Esophagus squamous epithelium (tissue), 5 donors: Measurements from ENCODE around the gene COQ2. TPM values are rescaled to one million over a fixed set of nuclear protein-coding genes. Genes with fewer than 3 reads are reported as not detected.
A peak's percentile ranks its signal among the peaks of the same experiment; 100 is the strongest.

Experiments used
- DNase-seq: peaks from one replicate; lab custom pipeline; 2025; lab: John Stamatoyannopoulos, UW
- H3K27ac ChIP-seq, 4 donors: fragments of 200-600 bp; sonication (generic); one replicate each; pipeline ENCODE4 v1.5.1; 2016 to 2019; ENCODE audit warnings: mild to moderate bottlenecking in 1 of 4
- H3K27me3 ChIP-seq, 4 donors: fragments of 200-600 bp; sonication (generic); 1 replicate in 3 of 4; 2 replicates in 1 of 4; pipeline versions ENCODE4 v1.5.1 to v1.6.0; 2017 to 2021; ENCODE audit warnings: antibody characterized with exemption in 1 of 4
- H3K36me3 ChIP-seq, 3 donors: fragments of 200-600 bp; sonication (generic); one replicate each; pipeline ENCODE4 v1.5.1; 2016 to 2019
- H3K4me1 ChIP-seq, 3 donors: fragments of 200-600 bp; sonication (generic); one replicate each; pipeline ENCODE4 v1.5.1; 2017 to 2019
- H3K4me3 ChIP-seq, 4 donors: fragments of 200-600 bp; sonication (generic); 1 replicate in 3 of 4; 2 replicates in 1 of 4; pipeline ENCODE4 v1.5.1; 2016 to 2019; ENCODE audit warnings: mild to moderate bottlenecking in 2 of 4, moderate library complexity in 1 of 4
- H3K9me3 ChIP-seq, 3 donors: fragments of 200-600 bp; sonication (generic); one replicate each; pipeline ENCODE4 v1.5.1; 2016 to 2019
- CTCF ChIP-seq, 6 experiments: fragments of 450-650 bp in 4 of 6; fragments of 200-600 bp in 2 of 6; sonication (generic) in 2 of 6; IDR thresholded peaks; one replicate each; pipeline ENCODE4 v1.5.1; 2016 to 2019; ENCODE audit warnings: antibody characterized with exemption in 6 of 6, mild to moderate bottlenecking in 4 of 6, moderate library complexity in 4 of 6
- POLR2A ChIP-seq, 4 donors: fragments of 450-650 bp; IDR thresholded peaks; one replicate each; pipeline ENCODE4 v1.6.1; 2017; ENCODE audit warnings: antibody characterized with exemption in 4 of 4, mild to moderate bottlenecking in 4 of 4, moderate library complexity in 3 of 4
- WGBS, 2 donors: methylation state at CpG; one replicate each; pipeline ENCODE4 v1.1.5; 2018; 5-methylcytosine and 5-hydroxymethylcytosine counted together
- intact Hi-C: fragments of 100-400 bp; cut with DNase I; formaldehyde crosslinking; loops from one replicate; pipeline ENCODE4 v1.15.0; 2022
- total RNA-seq, 4 donors: library from RNA; depleted of rRNA; stranded (reverse); fragments of >200 nt; gene quantifications; one replicate each; pipeline ENCODE4 v1.1.0, GENCODE V29; 2016
- donor health status: DM: yes; HTN: yes; CAD: no.

COQ2 gene
- total RNA-seq, 4 donors from 2014 or later = 10.7 to 17.3 (median 13.9) TPM

GRCh38 chr4:83221897-83222441 is 62.6 kb downstream of the COQ2 start:
- Histone ChIP-seq H3K27ac (no peak overlapping the region), H3K9me3 (no peaks in the 10 kb centered on the region), H3K4me1 (peaks cover 24 to 39% (median 29%) of the 10 kb centered on the region in 3 donors), H3K36me3 (no peaks in the 10 kb centered on the region), H3K4me3 (no peak overlapping the region), H3K27me3 (no peaks in the 10 kb centered on the region)
- intact Hi-C loops = no loop called here
- WGBS, 2 donors = 79 to 97% methylated on average over 6 of the region's 6 CpGs
- TF ChIP-seq CTCF (IDR thresholded peaks at IDR 0.05) = no peak
- no peak for TF ChIP-seq POLR2A (IDR thresholded peaks at IDR 0.05)
- DNase-seq = no peak

- DNase-seq = no peak
- Histone ChIP-seq H3K27me3 (no peaks in the 10 kb centered on the region), H3K4me3 (peak overlapping the region in 3 of 4 donors; percentile 24 to 56 (median 27)), H3K27ac (peak overlapping the region; percentile 69 to 86 (median 85)), H3K36me3 (no peaks in the 10 kb centered on the region), H3K9me3 (no peaks in the 10 kb centered on the region), H3K4me1 (peaks cover 26 to 52% (median 30%) of the 10 kb centered on the region in 3 donors)
- intact Hi-C loops = no loop called here
- TF ChIP-seq CTCF (IDR thresholded peaks at IDR 0.05) = peak in 1 of 6 experiments; percentile 7
- peak in 1 of 4 donors; percentile 28 for TF ChIP-seq POLR2A (IDR thresholded peaks at IDR 0.05)
- WGBS, 2 donors = 35 to 38% methylated on average over 15 to 16 of the region's 16 CpGs
These were observed 65.0 kb downstream of the COQ2 start for GRCh38 chr4:83219344-83220331.

GRCh38 chr4:83217721-83218522 is 66.7 kb downstream of the COQ2 start:
- no peak for DNase-seq
- H3K9me3 ChIP-seq = no peaks in the 10 kb centered on the region
- TF ChIP-seq POLR2A (IDR thresholded peaks at IDR 0.05) = no peak
- TF ChIP-seq CTCF (IDR thresholded peaks at IDR 0.05) = no peak
- H3K4me3 ChIP-seq = no peak overlapping the region
- H3K4me1 ChIP-seq = peaks cover 29 to 66% (median 35%) of the 10 kb centered on the region in 3 donors
- peak overlapping the region; percentile 69 to 86 (median 85) for H3K27ac ChIP-seq
- no peaks in the 10 kb centered on the region for H3K36me3 ChIP-seq
- 63% methylated on average over 8 of the region's 8 CpGs for WGBS, 2 donors
- intact Hi-C loops = no loop called here
- H3K27me3 ChIP-seq = no peaks in the 10 kb centered on the region

- Histone ChIP-seq H3K4me3 (no peak overlapping the region), H3K27me3 (no peaks in the 10 kb centered on the region), H3K9me3 (no peaks in the 10 kb centered on the region), H3K27ac (peak overlapping the region; percentile 63 to 86 (median 85)), H3K4me1 (peaks cover 33 to 72% (median 36%) of the 10 kb centered on the region in 3 donors), H3K36me3 (no peaks in the 10 kb centered on the region)
- TF ChIP-seq POLR2A (IDR thresholded peaks at IDR 0.05) (no peak), CTCF (IDR thresholded peaks at IDR 0.05) (no peak)
- WGBS, 2 donors = 87 to 91% methylated on average over 3 to 4 of the region's 10 CpGs
- DNase-seq = no peak
- intact Hi-C loops = no loop called here
These were observed 67.5 kb downstream of the COQ2 start for GRCh38 chr4:83216959-83217683.
